ENCODE measurements around the gene CCDC197.

The CCDC197 gene

DNA sequence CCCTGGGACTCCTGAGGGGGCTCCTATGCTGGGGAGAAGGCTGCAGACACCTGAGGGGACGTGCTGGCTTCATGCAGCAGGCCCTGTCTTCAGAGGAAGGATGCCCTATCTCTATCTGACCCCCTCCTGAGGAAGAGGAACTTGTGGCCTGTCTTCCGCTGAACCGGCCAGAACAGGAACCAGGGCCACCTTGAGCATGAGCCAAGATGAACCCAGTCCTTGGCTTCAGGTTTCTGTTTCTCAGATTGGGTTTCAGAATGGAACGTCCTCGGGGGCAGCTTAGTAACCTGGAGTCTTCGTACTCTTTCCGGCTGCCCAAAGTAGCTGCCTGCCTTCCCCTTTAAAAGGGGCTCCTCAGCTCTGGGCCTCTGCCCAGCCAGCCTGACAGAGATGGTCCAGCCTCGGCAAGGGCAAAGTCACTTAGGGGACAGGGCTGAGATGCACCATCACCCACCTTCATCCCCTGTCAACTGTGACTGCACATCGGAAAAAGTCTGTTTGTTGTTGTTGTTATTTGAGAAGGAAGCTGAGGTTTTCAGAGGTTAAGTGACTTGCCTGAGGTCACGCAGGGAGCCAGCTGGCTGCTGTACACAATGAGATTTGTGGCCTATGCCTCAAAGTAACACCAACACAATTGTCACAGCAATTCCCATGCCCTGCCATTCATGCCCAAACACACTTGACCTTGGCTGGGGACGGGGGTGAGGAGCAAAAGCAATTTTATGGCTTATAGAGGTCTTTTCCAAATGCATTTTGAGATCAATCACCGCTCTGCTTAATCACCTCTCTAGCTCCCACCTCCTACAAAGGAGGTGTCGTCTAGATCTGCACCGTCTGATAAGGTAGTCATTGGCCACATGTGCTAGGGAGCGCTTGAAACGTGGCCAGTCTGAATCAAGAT, 34.1 kb upstream of the CCDC197 start:
- peak; percentile 64 for DNase-seq

- DNase-seq: peak; percentile 30
Measured at GRCh38 chr14:93963692-93964091, 33.4 kb upstream of the CCDC197 start.

GRCh38 chr14:93964281-93964680, 32.8 kb upstream of the CCDC197 start:
- peak; percentile 27 for DNase-seq

- no peak for DNase-seq
Measured at GRCh38 chr14:93964820-93965286, 32.2 kb upstream of the CCDC197 start.

DNA sequence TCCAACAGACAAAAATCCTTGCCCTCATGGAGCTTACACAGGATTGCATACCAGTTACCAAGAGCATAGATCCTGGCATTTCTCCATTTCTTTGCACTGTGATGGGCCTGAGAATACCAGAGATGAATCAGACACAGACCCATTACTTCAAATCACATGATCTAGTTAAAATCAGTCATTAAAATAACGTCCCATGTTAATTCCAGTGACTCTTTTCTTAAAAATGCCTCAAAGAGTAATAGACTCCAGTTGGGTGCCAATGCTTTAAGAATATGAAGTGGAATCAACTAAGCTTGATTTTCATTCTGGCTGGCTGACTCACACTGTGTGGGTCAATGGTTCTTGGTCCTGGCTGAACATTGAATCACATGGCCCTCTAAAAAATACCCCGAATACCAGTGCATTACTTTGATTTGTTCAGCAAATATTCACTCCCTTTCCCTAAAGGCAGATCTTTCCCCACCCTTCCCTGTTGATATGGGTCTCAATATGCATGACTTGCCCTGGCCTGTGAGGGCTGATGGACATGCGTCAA, 31.7 kb upstream of the CCDC197 start:
- DNase-seq: no peak

DNA sequence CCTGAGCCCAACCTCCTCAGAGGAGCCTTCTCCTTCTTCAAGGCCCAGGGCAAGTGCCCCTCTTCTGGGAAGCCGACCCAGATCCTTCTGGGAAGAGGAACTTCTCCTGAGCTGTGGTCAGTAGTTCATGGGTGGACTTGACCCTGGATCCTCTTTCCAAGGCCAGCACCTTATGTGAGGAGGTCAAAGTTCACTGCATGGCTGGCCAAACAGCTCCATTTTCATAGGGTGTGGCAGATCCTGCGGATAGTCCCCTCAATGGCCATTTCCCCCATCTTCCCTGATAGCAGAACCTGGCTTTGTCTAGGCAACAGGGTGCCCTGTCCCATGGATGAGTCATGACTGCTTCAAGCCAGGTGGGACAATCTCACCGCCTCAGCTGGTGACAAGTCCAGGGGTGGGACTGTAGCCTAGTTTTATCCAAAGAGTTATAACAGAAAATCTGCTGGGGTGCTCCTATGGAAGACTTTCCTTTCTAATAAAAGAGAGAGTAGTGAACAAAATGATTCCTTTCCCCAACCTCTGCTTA, 31.1 kb upstream of the CCDC197 start:
- DNase-seq: no peak

GRCh38 chr14:93967637-93968250, 29.4 kb upstream of the CCDC197 start:
- DNase-seq: no peak

- DNase-seq: no peak
Measured at GRCh38 chr14:93969082-93969828, 27.8 kb upstream of the CCDC197 start.

DNA sequence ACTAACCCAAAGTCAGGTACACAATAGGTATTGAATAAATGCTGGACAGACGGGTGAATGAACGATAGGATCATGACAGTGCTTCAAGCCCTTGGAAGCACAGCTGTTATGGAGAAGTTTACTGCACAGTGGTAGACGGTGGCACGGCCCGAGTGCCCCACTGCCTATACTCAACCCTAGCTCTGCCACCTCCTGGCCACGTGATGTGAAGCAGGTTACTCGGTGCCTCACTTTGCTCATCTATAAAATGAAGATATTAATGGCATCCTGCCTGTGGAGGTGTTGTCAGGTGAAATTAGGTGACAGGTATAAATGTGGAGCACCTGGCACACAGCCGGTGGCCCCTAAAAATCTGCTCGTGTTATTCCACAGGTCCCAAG, 26.5 kb upstream of the CCDC197 start:
- DNase-seq: peak; percentile 73

- peak; percentile 81 for DNase-seq
Measured at GRCh38 chr14:93970965-93971634, 26.0 kb upstream of the CCDC197 start.

DNA sequence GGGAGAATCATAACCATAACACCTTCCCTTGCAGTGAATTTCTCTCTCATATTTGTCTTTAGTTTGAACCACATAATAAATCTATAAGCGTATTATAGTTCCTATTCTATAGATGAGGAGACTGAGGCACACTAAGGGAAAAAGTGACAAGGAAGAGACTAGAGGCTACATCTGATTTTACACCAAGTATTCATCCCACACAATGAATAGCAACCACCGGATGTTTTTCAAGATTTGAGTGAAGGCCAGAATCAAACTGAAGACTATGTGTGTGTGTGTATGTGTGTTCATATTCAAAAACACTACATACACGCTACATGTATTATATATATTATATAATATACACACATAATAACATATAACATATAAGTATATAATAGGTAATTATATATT, 25.5 kb upstream of the CCDC197 start:
- no peak for DNase-seq

- peak; percentile 58 for DNase-seq
Measured at GRCh38 chr14:93972618-93973205, 24.4 kb upstream of the CCDC197 start.

GRCh38 chr14:93973607-93974006, 23.5 kb upstream of the CCDC197 start:
- no peak for DNase-seq

DNA sequence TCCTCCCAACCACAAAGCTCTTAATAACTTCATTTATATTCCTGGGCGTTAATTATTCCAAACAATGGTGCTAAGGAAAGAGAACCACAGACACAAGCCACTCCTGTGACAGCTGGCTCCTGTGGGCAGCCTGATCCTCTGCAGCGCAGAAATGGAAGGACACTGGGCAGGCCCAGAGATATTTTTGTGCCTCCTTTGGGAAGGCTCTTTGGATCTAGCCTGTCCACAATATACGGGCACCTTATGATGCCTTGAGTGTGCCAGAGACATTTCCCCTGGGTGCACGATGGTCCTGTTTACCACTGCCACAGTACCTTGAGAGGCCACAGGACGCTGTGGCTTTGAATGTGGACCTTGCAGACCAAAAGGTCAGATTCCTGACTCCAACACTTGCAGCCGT, 22.8 kb upstream of the CCDC197 start:
- no peak for DNase-seq

DNA sequence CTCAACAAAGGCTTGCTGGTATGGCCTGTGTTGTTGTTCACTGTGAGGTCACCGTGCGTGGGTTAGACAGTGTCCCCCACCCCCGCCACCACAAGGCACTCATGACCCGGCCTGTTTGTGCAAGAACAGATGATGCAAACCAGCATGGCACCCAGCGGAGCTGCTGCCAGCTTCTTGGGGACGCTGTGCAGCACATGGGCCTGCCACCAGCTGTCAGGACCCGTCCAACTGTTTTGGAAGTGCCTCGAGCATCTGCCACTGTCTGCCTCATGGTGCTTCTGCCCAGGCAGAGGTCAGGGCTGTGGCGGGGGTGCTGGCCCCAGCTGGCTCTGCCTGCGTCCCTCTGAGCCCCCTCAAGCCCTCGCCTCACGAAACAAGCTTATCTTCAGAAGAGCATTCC, 22.3 kb upstream of the CCDC197 start:
- DNase-seq: peak; percentile 31

- DNase-seq: no peak
Measured at GRCh38 chr14:93975791-93976476, 21.2 kb upstream of the CCDC197 start.

DNA sequence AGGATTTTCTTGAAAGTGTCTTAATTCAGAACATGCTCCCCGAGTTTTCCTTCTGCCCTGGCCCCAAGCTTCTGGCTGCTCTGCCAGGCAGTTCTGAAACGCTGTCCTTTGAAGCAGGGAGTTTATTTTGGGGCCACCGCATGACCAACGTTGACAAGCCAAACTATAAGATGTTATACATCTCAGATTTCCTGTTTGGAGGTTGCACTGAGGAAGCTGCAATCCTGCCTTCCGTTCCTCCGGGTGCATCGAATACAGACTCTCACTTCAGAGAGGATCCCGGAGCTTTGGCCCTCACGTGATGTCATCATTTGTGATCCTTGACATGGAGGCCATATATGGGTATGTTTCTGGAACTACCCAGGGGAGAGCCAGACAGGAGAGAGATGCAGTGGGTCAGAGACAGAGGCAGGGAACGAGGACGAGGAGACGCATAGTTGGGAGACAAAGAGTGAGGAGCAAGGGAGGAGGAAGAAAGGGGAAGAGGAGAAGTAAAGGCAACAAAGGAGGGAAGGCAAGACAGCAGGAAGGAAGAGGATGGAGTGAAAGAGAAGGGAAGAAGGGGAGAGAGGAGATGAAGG, 20.5 kb upstream of the CCDC197 start, which contains the start of gene ASB2:
TSS of gene ASB2 (minus strand) at position 94 of the 581 bp plus-strand sequence. CDS start 12,031 bp downstream, outside the sequence.
- no peak for DNase-seq

- DNase-seq: no peak
Measured at GRCh38 chr14:93977171-93977570, 19.9 kb upstream of the CCDC197 start.

GRCh38 chr14:93977790-93978581, 19.1 kb upstream of the CCDC197 start:
- peak; percentile 79 for DNase-seq

DNA sequence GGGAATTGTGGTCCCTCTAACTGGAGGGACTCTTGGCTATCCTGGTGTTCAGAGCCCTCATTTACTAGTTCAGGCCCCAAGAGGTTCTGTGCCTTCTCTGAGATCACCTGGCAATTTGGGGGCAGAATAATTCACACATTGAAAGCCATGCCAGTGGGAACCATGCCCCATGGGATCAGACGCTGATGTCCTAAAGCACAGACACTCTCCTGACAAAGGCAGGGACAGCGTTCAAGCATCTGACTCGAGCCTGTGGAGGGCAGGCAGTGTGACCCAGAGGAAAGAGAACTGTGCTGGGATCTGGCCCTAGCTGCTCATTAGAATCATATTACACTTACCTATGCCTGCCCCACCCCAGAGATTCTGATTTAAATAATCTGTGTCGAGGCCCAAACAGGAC, 18.4 kb upstream of the CCDC197 start:
- no peak for DNase-seq

All from stimulated activated CD8-positive, alpha-beta memory T cell treated with anti-CD3 and anti-CD28 coated beads, Interleukin-4, amount 100 ng/mL, for 48 hours (primary cell).